Erythroblast (primary cell): ENCODE data around the gene GLP2R.

Source experiments
- GATA1 ChIP-seq: IDR thresholded peaks from 2 replicates; pipeline ENCODE4 v1.6.1; 2011; ENCODE audit warnings: low read depth, mild to moderate bottlenecking, control low read depth, low read length, moderate library complexity
- POLR2A ChIP-seq: IDR thresholded peaks from 2 replicates; pipeline ENCODE4 v1.6.1; 2011; ENCODE audit warnings: mild to moderate bottlenecking, low read length

DNA sequence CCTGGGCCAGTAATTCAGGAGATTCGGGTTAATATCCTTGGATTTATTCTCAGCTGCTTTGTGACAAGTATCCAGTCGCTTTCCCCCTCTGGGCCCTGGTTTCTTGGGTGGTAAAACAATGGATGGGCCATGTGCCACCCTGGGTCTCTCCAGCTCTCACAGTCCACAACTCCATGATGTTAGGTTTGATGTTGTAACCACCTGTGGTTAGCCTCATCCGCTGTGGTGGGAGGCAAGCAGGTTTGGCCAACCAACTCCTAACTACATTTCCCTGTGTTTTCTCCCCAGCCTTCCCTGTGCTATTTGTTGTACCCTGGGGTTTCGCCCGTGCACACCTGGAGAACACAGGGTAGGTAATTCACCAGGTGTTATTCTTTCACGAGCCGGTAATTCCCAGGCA lies 35.1 kb downstream of the GLP2R start:
- TF ChIP-seq POLR2A (no peak), GATA1 (no peak)
